ENCODE results near the gene CDS2. TPM values are rescaled to one million over a fixed set of nuclear protein-coding genes. Genes with fewer than 3 reads are reported as not detected.

CDS2 gene
- total RNA-seq, 1 experiment from 2014 or later, result 25.7 TPM

DNA sequence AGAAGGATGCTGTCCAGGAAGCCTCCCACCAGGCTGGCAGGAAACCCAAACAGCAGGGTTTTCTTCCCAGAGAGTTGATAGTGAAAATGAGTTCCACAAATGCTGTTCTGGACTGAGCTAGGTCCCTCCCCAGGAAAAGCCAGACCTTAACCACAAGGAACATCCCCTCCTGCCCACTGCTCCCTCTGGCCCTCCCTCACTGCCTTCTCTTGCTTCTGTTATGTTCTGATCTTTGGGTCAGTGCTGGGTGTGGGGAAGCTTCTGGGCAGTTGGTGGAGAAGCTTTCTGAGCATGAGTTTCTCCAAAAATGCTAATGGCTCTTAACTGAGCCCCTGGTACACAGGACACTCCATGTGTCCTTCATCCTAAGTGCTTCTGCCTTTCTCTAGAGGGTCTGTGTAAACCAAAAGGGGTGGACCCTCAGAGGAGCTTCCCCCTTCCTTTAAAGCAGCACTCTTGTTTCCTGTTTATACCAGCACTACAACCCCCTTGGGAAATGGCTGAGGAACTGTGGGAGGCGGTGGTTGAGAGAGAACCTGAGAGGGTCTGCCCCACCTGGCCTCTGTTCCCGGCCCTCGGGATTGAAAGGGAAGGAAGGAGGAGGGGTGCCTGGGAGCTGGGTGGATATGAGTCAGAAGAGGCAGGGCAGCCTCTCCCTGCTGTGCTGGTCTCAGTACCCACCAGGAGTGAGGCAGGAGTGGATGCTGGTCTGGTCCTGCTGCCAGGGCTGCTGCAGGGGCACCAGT is 42.0 kb downstream of the CDS2 start:
- no peak for DNase-seq
- Mint-ChIP-seq H3K27ac (ENCODE audit: unreplicated experiment) (no peak overlapping the region), H3K27me3 (ENCODE audit: unreplicated experiment) (no peaks in the 10 kb centered on the region), H3K36me3 (ENCODE audit: insufficient read depth, unreplicated experiment) (no peaks in the 10 kb centered on the region), H3K9me3 (ENCODE audit: low read depth, unreplicated experiment) (no peaks in the 10 kb centered on the region), H3K4me1 (ENCODE audit: low read depth, unreplicated experiment) (peaks cover 7% of the 10 kb centered on the region), H3K4me3 (ENCODE audit: low read depth, unreplicated experiment) (no peak overlapping the region)
- BruUV-seq (replicated peaks), result no TSS peak
- TF ChIP-seq, protein P1, sequence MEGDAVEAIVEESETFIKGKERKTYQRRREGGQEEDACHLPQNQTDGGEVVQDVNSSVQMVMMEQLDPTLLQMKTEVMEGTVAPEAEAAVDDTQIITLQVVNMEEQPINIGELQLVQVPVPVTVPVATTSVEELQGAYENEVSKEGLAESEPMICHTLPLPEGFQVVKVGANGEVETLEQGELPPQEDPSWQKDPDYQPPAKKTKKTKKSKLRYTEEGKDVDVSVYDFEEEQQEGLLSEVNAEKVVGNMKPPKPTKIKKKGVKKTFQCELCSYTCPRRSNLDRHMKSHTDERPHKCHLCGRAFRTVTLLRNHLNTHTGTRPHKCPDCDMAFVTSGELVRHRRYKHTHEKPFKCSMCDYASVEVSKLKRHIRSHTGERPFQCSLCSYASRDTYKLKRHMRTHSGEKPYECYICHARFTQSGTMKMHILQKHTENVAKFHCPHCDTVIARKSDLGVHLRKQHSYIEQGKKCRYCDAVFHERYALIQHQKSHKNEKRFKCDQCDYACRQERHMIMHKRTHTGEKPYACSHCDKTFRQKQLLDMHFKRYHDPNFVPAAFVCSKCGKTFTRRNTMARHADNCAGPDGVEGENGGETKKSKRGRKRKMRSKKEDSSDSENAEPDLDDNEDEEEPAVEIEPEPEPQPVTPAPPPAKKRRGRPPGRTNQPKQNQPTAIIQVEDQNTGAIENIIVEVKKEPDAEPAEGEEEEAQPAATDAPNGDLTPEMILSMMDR (IDR thresholded peaks at IDR 0.05; ENCODE audit: unreplicated experiment), result no peak
- CTCF ChIA-PET, result no interaction called here
- intact Hi-C loops (cut with micrococcal nuclease; ENCODE audit: unreplicated experiment), result no loop called here

DNA sequence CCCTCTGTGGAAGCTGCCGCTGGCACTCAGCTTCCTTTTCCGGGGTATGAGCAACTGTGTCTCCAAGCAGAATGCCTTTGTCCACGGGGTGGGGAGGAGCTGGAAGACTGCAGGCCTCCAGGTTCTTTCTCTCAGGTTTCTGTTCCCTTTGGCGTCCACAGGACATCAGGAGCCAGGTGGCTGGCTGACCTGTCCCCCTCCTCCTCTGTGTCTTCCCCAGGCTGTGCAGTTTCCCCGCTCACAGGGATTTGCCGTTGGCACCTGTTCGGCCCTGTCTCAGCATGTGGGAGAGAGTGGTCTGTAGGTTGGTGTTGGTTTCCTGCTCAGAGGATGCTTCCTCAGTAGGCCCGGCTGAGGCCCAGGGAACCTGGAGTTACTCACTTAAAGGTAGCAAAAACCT is 43.5 kb downstream of the CDS2 start:
- Mint-ChIP-seq H3K4me1 (ENCODE audit: low read depth, unreplicated experiment) (peaks cover 7% of the 10 kb centered on the region), H3K9me3 (ENCODE audit: low read depth, unreplicated experiment) (no peaks in the 10 kb centered on the region), H3K36me3 (ENCODE audit: insufficient read depth, unreplicated experiment) (no peaks in the 10 kb centered on the region), H3K27me3 (ENCODE audit: unreplicated experiment) (no peaks in the 10 kb centered on the region), H3K27ac (ENCODE audit: unreplicated experiment) (no peak overlapping the region), H3K4me3 (ENCODE audit: low read depth, unreplicated experiment) (no peak overlapping the region)
- DNase-seq, result no peak
- intact Hi-C loops (cut with micrococcal nuclease; ENCODE audit: unreplicated experiment), result no loop called here
- no TSS peak for BruUV-seq (replicated peaks)
- TF ChIP-seq, protein P1 (IDR thresholded peaks at IDR 0.05; ENCODE audit: unreplicated experiment), result no peak
- CTCF ChIA-PET, result no interaction called here

DNA sequence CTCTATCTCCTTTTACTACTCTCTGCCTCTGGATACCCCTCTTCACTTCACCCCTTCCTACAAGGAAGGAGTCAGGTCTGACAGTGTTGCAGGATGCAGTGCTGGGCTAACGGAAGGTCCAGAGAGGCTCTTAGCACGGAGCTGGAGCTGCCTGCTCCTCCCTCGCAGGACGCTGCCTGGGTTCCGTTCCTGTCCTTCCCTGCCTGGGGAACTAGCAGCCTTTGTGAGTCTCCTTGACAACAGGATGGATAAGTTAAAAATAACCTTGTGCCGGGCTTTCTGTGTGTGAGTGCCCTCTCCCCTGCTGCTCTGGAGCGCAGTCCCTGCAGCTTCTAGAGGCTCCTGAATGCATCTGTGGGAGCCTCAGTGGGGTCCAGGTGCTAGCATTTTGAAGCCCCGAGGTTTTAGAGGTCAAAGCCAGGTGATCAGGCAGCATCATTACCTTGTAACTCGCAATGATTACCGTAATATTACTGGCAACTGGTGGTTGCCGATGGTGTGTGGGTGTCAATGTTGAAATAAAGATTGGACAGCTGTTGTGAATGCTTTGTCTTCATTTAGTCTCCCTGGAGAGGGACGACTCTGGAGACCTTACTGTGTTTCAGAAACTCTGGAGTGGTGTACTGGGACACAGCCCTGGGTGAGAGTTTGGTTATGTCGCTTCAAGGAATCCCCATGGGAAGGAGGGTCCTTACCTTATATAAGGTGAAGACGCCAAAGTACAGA is 44.4 kb downstream of the CDS2 start:
- CTCF ChIA-PET, result no interaction called here
- peaks cover 1% of the 10 kb centered on the region for H3K36me3 Mint-ChIP-seq (ENCODE audit: insufficient read depth, unreplicated experiment)
- no peak for DNase-seq
- no peaks in the 10 kb centered on the region for H3K27me3 Mint-ChIP-seq (ENCODE audit: unreplicated experiment)
- H3K4me3 Mint-ChIP-seq (ENCODE audit: low read depth, unreplicated experiment), result no peak overlapping the region
- BruUV-seq (replicated peaks), result no TSS peak
- no peak overlapping the region for H3K27ac Mint-ChIP-seq (ENCODE audit: unreplicated experiment)
- intact Hi-C loops (cut with micrococcal nuclease; ENCODE audit: unreplicated experiment), result no loop called here
- peaks cover 2% of the 10 kb centered on the region for H3K4me1 Mint-ChIP-seq (ENCODE audit: low read depth, unreplicated experiment)
- TF ChIP-seq, protein P1 (IDR thresholded peaks at IDR 0.05; ENCODE audit: unreplicated experiment), result no peak
- H3K9me3 Mint-ChIP-seq (ENCODE audit: low read depth, unreplicated experiment), result no peaks in the 10 kb centered on the region

DNA sequence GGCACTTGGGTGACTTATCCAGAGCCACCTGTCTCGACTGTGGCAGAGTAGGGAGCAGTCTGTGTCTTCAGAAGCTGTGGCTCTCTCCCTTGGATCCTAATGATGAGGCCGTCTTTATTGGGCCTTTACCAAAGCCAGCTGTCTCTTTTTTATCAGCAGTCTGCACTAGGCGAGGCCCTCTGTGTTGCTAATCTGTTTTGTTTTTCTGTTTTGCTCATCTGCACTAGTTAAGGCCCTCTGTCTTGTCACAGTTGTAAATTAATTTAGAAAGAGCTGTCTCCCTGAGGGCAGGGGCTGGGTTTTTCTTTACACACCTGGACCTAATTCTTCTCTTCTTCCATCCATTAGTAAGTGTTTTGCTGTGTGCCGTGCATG is 45.0 kb downstream of the CDS2 start:
- TF ChIP-seq, protein P1 (IDR thresholded peaks at IDR 0.05; ENCODE audit: unreplicated experiment), result no peak
- peaks cover 7% of the 10 kb centered on the region for H3K36me3 Mint-ChIP-seq (ENCODE audit: insufficient read depth, unreplicated experiment)
- H3K9me3 Mint-ChIP-seq (ENCODE audit: low read depth, unreplicated experiment), result no peaks in the 10 kb centered on the region
- no peak overlapping the region for H3K4me3 Mint-ChIP-seq (ENCODE audit: low read depth, unreplicated experiment)
- H3K4me1 Mint-ChIP-seq (ENCODE audit: low read depth, unreplicated experiment), result no peaks in the 10 kb centered on the region
- H3K27ac Mint-ChIP-seq (ENCODE audit: unreplicated experiment), result no peak overlapping the region
- intact Hi-C loops (cut with micrococcal nuclease; ENCODE audit: unreplicated experiment), result no loop called here
- BruUV-seq (replicated peaks), result no TSS peak
- CTCF ChIA-PET, result no interaction called here
- DNase-seq, result no peak
- no peaks in the 10 kb centered on the region for H3K27me3 Mint-ChIP-seq (ENCODE audit: unreplicated experiment)
